GM23338 (cell line): Measurements from ENCODE around the gene TRIM48.

Experiments used
- CREB1 ChIP-seq: fragments of 250-450 bp; sonication (Bioruptor Pico); IDR thresholded peaks from 2 replicates; pipeline ENCODE4 v1.5.0; 2020; ENCODE audit warnings: low read depth, mild to moderate bottlenecking, moderate library complexity
- CTCF ChIP-seq, 2 experiments: fragments of 200-600 bp in 1 of 2; sonication (generic) in 1 of 2; conservative IDR thresholded peaks; 2 replicates each; pipeline versions ENCODE4 v1.5.1 to v1.6.1; 2016 to 2017; ENCODE audit warnings: antibody characterized with exemption in 2 of 2, low read depth in 2 of 2, mild to moderate bottlenecking in 2 of 2, moderate library complexity in 1 of 2
- EZH2 ChIP-seq: fragments of 200-600 bp; sonication (generic); IDR thresholded peaks from one replicate; pipeline ENCODE4 v1.8.0; 2017; ENCODE audit warnings: antibody characterized with exemption, mild to moderate bottlenecking, low read depth; ENCODE audit not compliant: unreplicated experiment
- EZH2phosphoT487 ChIP-seq: fragments of 200-600 bp; sonication (generic); IDR thresholded peaks from one replicate; pipeline ENCODE4 v1.8.1; 2018; ENCODE audit warnings: antibody characterized with exemption; ENCODE audit not compliant: unreplicated experiment
- POLR2AphosphoS5 ChIP-seq: IDR thresholded peaks from 2 replicates; pipeline ENCODE4 v1.6.1; 2016; ENCODE audit warnings: antibody characterized with exemption, low read depth
- ZNF331 ChIP-seq: fragments of 250-450 bp; sonication (Bioruptor Pico); IDR thresholded peaks from 2 replicates; pipeline ENCODE4 v1.5.0; 2020; ENCODE audit warnings: low read depth, mild to moderate bottlenecking, moderate library complexity
- TF ChIP-seq, protein P1 (sequence below): fragments of 250-450 bp; sonication (Bioruptor Pico); IDR thresholded peaks from 2 replicates; pipeline ENCODE4 v1.5.0; 2020; ENCODE audit warnings: mild to moderate bottlenecking, moderate library complexity
- TF ChIP-seq, protein P2 (sequence below): IDR thresholded peaks from one replicate; pipeline ENCODE4 v1.6.1; 2018; ENCODE audit warnings: antibody characterized with exemption; ENCODE audit not compliant: unreplicated experiment

- TF ChIP-seq CTCF (conservative IDR thresholded peaks at IDR 0.05; ENCODE audit: low read depth in 2 of 2), result no peak
- no peak for TF ChIP-seq POLR2AphosphoS5
- no peak for TF ChIP-seq EZH2
- TF ChIP-seq, protein P1, sequence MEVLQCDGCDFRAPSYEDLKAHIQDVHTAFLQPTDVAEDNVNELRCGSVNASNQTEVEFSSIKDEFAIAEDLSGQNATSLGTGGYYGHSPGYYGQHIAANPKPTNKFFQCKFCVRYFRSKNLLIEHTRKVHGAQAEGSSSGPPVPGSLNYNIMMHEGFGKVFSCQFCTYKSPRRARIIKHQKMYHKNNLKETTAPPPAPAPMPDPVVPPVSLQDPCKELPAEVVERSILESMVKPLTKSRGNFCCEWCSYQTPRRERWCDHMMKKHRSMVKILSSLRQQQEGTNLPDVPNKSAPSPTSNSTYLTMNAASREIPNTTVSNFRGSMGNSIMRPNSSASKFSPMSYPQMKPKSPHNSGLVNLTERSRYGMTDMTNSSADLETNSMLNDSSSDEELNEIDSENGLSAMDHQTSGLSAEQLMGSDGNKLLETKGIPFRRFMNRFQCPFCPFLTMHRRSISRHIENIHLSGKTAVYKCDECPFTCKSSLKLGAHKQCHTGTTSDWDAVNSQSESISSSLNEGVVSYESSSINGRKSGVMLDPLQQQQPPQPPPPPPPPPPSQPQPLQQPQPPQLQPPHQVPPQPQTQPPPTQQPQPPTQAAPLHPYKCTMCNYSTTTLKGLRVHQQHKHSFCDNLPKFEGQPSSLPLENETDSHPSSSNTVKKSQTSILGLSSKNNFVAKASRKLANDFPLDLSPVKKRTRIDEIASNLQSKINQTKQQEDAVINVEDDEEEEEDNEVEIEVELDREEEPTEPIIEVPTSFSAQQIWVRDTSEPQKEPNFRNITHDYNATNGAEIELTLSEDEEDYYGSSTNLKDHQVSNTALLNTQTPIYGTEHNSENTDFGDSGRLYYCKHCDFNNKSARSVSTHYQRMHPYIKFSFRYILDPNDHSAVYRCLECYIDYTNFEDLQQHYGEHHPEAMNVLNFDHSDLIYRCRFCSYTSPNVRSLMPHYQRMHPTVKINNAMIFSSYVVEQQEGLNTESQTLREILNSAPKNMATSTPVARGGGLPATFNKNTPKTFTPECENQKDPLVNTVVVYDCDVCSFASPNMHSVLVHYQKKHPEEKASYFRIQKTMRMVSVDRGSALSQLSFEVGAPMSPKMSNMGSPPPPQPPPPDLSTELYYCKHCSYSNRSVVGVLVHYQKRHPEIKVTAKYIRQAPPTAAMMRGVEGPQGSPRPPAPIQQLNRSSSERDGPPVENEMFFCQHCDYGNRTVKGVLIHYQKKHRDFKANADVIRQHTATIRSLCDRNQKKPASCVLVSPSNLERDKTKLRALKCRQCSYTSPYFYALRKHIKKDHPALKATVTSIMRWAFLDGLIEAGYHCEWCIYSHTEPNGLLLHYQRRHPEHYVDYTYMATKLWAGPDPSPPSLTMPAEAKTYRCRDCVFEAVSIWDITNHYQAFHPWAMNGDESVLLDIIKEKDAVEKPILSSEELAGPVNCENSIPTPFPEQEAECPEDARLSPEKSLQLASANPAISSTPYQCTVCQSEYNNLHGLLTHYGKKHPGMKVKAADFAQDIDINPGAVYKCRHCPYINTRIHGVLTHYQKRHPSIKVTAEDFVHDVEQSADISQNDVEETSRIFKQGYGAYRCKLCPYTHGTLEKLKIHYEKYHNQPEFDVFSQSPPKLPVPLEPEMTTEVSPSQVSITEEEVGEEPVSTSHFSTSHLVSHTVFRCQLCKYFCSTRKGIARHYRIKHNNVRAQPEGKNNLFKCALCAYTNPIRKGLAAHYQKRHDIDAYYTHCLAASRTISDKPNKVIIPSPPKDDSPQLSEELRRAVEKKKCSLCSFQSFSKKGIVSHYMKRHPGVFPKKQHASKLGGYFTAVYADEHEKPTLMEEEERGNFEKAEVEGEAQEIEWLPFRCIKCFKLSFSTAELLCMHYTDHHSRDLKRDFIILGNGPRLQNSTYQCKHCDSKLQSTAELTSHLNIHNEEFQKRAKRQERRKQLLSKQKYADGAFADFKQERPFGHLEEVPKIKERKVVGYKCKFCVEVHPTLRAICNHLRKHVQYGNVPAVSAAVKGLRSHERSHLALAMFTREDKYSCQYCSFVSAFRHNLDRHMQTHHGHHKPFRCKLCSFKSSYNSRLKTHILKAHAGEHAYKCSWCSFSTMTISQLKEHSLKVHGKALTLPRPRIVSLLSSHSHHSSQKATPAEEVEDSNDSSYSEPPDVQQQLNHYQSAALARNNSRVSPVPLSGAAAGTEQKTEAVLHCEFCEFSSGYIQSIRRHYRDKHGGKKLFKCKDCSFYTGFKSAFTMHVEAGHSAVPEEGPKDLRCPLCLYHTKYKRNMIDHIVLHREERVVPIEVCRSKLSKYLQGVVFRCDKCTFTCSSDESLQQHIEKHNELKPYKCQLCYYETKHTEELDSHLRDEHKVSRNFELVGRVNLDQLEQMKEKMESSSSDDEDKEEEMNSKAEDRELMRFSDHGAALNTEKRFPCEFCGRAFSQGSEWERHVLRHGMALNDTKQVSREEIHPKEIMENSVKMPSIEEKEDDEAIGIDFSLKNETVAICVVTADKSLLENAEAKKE, result no peak
- no peak for TF ChIP-seq ZNF331 (CRISPR knock-in tag)
- no peak for TF ChIP-seq EZH2phosphoT487
- no peak for TF ChIP-seq CREB1 (CRISPR knock-in tag)
- TF ChIP-seq, protein P2, sequence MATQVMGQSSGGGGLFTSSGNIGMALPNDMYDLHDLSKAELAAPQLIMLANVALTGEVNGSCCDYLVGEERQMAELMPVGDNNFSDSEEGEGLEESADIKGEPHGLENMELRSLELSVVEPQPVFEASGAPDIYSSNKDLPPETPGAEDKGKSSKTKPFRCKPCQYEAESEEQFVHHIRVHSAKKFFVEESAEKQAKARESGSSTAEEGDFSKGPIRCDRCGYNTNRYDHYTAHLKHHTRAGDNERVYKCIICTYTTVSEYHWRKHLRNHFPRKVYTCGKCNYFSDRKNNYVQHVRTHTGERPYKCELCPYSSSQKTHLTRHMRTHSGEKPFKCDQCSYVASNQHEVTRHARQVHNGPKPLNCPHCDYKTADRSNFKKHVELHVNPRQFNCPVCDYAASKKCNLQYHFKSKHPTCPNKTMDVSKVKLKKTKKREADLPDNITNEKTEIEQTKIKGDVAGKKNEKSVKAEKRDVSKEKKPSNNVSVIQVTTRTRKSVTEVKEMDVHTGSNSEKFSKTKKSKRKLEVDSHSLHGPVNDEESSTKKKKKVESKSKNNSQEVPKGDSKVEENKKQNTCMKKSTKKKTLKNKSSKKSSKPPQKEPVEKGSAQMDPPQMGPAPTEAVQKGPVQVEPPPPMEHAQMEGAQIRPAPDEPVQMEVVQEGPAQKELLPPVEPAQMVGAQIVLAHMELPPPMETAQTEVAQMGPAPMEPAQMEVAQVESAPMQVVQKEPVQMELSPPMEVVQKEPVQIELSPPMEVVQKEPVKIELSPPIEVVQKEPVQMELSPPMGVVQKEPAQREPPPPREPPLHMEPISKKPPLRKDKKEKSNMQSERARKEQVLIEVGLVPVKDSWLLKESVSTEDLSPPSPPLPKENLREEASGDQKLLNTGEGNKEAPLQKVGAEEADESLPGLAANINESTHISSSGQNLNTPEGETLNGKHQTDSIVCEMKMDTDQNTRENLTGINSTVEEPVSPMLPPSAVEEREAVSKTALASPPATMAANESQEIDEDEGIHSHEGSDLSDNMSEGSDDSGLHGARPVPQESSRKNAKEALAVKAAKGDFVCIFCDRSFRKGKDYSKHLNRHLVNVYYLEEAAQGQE, result no peak
Measured at GRCh38 chr11:55263081-55263480, 1.1 kb downstream of the TRIM48 start.
